Mesothelial cell of epicardium (in vitro differentiated cells): ENCODE results near the gene EPB41. TPM values are rescaled to one million over a fixed set of nuclear protein-coding genes. Genes with fewer than 3 reads are reported as not detected.

Experiments used
- DNase-seq, 2 experiments: peaks; one replicate each; pipeline ENCODE4 v3.0.0; 2021; ENCODE audit warnings: low spot score in 2 of 2; ENCODE audit not compliant: unreplicated experiment in 2 of 2
- H3K27ac Mint-ChIP-seq: 2 replicates; pipeline ENCODE4 v1.8.0; 2021; ENCODE audit warnings: mixed read lengths
- H3K27me3 Mint-ChIP-seq: 2 replicates; pipeline ENCODE4 v1.8.0; 2021; ENCODE audit warnings: low read depth, mixed read lengths
- H3K36me3 Mint-ChIP-seq: 2 replicates; pipeline ENCODE4 v1.8.0; 2021; ENCODE audit warnings: mixed read lengths
- H3K4me1 Mint-ChIP-seq: 2 replicates; pipeline ENCODE4 v1.8.0; 2021; ENCODE audit warnings: mixed read lengths
- H3K4me3 Mint-ChIP-seq: 2 replicates; pipeline ENCODE4 v1.8.0; 2021; ENCODE audit warnings: mild to moderate bottlenecking, moderate library complexity, mixed read lengths
- H3K9me3 Mint-ChIP-seq: 2 replicates; pipeline ENCODE4 v1.8.0; 2021; ENCODE audit warnings: mixed read lengths
- CTCF ChIP-seq: fragments of 200-600 bp; sonication (generic); IDR thresholded peaks from one replicate; pipeline ENCODE4 v1.5.0; 2021; ENCODE audit warnings: antibody characterized with exemption; ENCODE audit not compliant: unreplicated experiment
- total RNA-seq: library from RNA; stranded (reverse); gene quantifications from 3 replicates; pipeline ENCODE4 v1.2.1, GENCODE V29; 2021

Gene EPB41
- total RNA-seq, 1 donor from 2014 or later = 61.5 TPM

GRCh38 chr1:28981210-28981609, 66.8 kb downstream of the EPB41 start:
- DNase-seq = no peak
- H3K27me3 Mint-ChIP-seq = no peaks in the 10 kb centered on the region
- H3K36me3 Mint-ChIP-seq = peaks cover 3% of the 10 kb centered on the region

GRCh38 chr1:28982198-28982597, 67.8 kb downstream of the EPB41 start:
- peaks cover 3% of the 10 kb centered on the region for H3K36me3 Mint-ChIP-seq
- TF ChIP-seq CTCF = no peak
- H3K4me1 Mint-ChIP-seq = peaks cover 10% of the 10 kb centered on the region
- H3K9me3 Mint-ChIP-seq = peaks cover 8% of the 10 kb centered on the region
- H3K27ac Mint-ChIP-seq = no peak overlapping the region
- no peaks in the 10 kb centered on the region for H3K27me3 Mint-ChIP-seq
- DNase-seq = no peak
- H3K4me3 Mint-ChIP-seq = no peak overlapping the region

More at GRCh38 chr1:28981210-28981609, 66.8 kb downstream of the EPB41 start:
- Mint-ChIP-seq H3K9me3 (peaks cover 8% of the 10 kb centered on the region), H3K4me1 (peaks cover 5% of the 10 kb centered on the region), H3K4me3 (no peak overlapping the region), H3K27ac (peak overlapping the region; percentile 9)
- no peak for TF ChIP-seq CTCF

GRCh38 chr1:28983091-28983490, 68.7 kb downstream of the EPB41 start:
- Mint-ChIP-seq H3K4me1 (peaks cover 14% of the 10 kb centered on the region), H3K4me3 (no peak overlapping the region), H3K36me3 (peaks cover 8% of the 10 kb centered on the region), H3K27ac (no peak overlapping the region), H3K9me3 (peaks cover 8% of the 10 kb centered on the region), H3K27me3 (no peaks in the 10 kb centered on the region)
- no peak for TF ChIP-seq CTCF
- DNase-seq = no peak

GRCh38 chr1:28983509-28984310, 69.3 kb downstream of the EPB41 start:
- DNase-seq = no peak
- H3K9me3 Mint-ChIP-seq = peaks cover 8% of the 10 kb centered on the region
- H3K4me3 Mint-ChIP-seq = no peak overlapping the region
- peaks cover 14% of the 10 kb centered on the region for H3K4me1 Mint-ChIP-seq
- peaks cover 8% of the 10 kb centered on the region for H3K36me3 Mint-ChIP-seq
- peak overlapping the region; percentile 72 for H3K27ac Mint-ChIP-seq
- H3K27me3 Mint-ChIP-seq = no peaks in the 10 kb centered on the region
- TF ChIP-seq CTCF = no peak

- H3K9me3 Mint-ChIP-seq = peaks cover 8% of the 10 kb centered on the region
- no peak for TF ChIP-seq CTCF
- H3K4me1 Mint-ChIP-seq = peaks cover 14% of the 10 kb centered on the region
- no peak for DNase-seq
- H3K27me3 Mint-ChIP-seq = no peaks in the 10 kb centered on the region
- H3K4me3 Mint-ChIP-seq = no peak overlapping the region
- peaks cover 8% of the 10 kb centered on the region for H3K36me3 Mint-ChIP-seq
- H3K27ac Mint-ChIP-seq = peak overlapping the region; percentile 72
These were observed 69.9 kb downstream of the EPB41 start for GRCh38 chr1:28984311-28984684.

- Mint-ChIP-seq H3K27ac (no peak overlapping the region), H3K4me3 (no peak overlapping the region), H3K4me1 (peaks cover 14% of the 10 kb centered on the region), H3K27me3 (no peaks in the 10 kb centered on the region), H3K36me3 (peaks cover 8% of the 10 kb centered on the region), H3K9me3 (peaks cover 8% of the 10 kb centered on the region)
- DNase-seq = no peak
- no peak for TF ChIP-seq CTCF
These were observed 71.1 kb downstream of the EPB41 start for GRCh38 chr1:28985427-28985826.
